ENCODE measurements around the gene CNPY1. TPM values are rescaled to one million over a fixed set of nuclear protein-coding genes. Genes with fewer than 3 reads are reported as not detected.

Gene CNPY1
- total RNA-seq, 1 experiment from 2014 or later: not detected

DNA sequence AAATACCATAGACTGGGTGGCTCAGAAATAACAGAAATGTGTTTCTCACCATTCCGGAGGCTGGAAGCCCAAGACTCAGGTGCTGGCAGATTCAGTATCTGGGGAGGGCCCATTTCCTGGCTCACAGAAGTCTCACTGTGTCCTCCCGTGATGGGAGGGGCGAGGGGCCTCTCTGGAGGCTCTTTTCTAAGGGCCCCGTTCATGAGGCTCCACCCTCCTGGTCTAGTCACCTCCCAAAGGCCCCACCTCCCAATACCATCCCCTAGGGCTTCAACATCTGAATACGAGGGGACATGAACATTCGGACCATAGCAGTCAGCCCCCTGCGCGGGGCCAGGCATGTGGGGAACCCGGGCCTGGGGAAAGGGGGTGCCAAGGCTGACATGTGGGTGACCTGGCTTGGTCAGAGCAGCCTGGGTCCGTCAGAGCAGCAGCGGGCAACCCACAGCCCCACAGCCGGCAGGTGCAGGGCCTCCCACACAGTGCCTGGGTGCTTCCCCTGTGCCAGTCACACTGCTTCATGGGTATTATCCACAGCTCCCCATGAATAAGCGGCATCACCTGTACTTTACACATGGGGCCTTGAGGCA is 13.3 kb upstream of the CNPY1 start:
- H3K4me1 ChIP-seq (ENCODE audit: low read length): no peaks in the 10 kb centered on the region
- H3K4me3 ChIP-seq (ENCODE audit: low read length): no peak overlapping the region
- no peak overlapping the region for H3K4me2 ChIP-seq (ENCODE audit: low read depth, low read length, poor library complexity, severe bottlenecking)
- H4K20me1 ChIP-seq (ENCODE audit: insufficient read depth, low read depth, low read length): no peaks in the 10 kb centered on the region
- H3K36me3 ChIP-seq (ENCODE audit: insufficient read depth, low read length): no peaks in the 10 kb centered on the region
- H2AFZ ChIP-seq (ENCODE audit: low read length): no peak overlapping the region
- H3K9me3 ChIP-seq (ENCODE audit: low read length): no peaks in the 10 kb centered on the region
- H3K27me3 ChIP-seq (ENCODE audit: low read length): no peaks in the 10 kb centered on the region
- H3K9ac ChIP-seq (ENCODE audit: low read length): no peak overlapping the region
- H3K9me2 ChIP-seq (replicated peaks; ENCODE audit: insufficient read depth, low read length): no peaks in the 10 kb centered on the region
- H3K27ac ChIP-seq (ENCODE audit: low read length): no peak overlapping the region
- no peak for DNase-seq
- no peaks in the 10 kb centered on the region for H3K79me2 ChIP-seq (ENCODE audit: low read length)

DNA sequence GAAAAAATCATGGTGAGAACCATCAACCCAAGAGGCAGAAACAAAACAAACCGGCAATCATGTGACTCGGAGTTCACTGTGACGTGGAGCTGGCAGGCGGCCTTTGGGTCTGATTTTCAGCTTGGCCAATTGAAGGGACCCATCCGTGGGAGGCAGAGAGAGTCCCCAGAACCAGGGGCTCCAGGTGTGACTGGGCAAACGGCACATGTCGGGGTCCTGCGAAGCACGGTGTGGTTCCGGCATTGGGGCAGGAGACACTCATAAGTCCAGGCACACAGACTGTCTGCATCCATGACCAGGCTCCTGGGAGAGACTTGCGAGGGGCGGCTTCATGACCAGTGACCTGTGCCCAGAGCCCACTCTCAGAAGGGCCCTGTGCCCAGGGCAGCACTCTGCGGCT is 12.6 kb upstream of the CNPY1 start:
- Histone ChIP-seq H3K27me3 (ENCODE audit: low read length) (no peaks in the 10 kb centered on the region), H3K4me1 (ENCODE audit: low read length) (no peaks in the 10 kb centered on the region), H3K4me2 (ENCODE audit: low read depth, low read length, poor library complexity, severe bottlenecking) (no peak overlapping the region), H3K27ac (ENCODE audit: low read length) (no peak overlapping the region), H2AFZ (ENCODE audit: low read length) (no peak overlapping the region), H3K79me2 (ENCODE audit: low read length) (no peaks in the 10 kb centered on the region), H3K9me3 (ENCODE audit: low read length) (no peaks in the 10 kb centered on the region), H3K9me2 (replicated peaks; ENCODE audit: insufficient read depth, low read length) (no peaks in the 10 kb centered on the region), H4K20me1 (ENCODE audit: insufficient read depth, low read depth, low read length) (no peaks in the 10 kb centered on the region), H3K36me3 (ENCODE audit: insufficient read depth, low read length) (no peaks in the 10 kb centered on the region), H3K9ac (ENCODE audit: low read length) (no peak overlapping the region), H3K4me3 (ENCODE audit: low read length) (no peak overlapping the region)
- no peak for DNase-seq

DNA sequence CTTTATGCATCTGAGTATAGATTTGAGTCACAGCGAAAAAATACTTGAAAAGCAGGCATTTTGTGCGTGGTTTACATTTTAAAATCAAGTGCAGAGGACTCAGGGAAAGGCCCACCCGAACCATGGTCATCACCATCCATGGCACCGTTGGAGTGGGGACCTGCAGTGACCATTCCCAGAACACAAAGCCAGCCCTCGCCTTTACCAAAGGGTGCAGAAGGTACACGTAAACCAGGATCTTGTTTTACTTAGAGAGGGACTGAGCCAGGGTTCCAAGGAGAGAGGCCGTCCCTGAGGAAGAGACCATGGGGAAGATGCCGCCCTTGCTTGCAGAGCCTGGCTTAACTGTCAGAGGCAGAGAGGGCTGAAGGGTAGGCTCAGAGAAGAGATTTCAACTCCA is 12.0 kb upstream of the CNPY1 start:
- no peak for DNase-seq
- H3K4me3 ChIP-seq (ENCODE audit: low read length): no peak overlapping the region
- H3K36me3 ChIP-seq (ENCODE audit: insufficient read depth, low read length): no peaks in the 10 kb centered on the region
- H3K27ac ChIP-seq (ENCODE audit: low read length): no peak overlapping the region
- no peaks in the 10 kb centered on the region for H3K79me2 ChIP-seq (ENCODE audit: low read length)
- no peaks in the 10 kb centered on the region for H3K4me1 ChIP-seq (ENCODE audit: low read length)
- H3K4me2 ChIP-seq (ENCODE audit: low read depth, low read length, poor library complexity, severe bottlenecking): no peak overlapping the region
- no peak overlapping the region for H3K9ac ChIP-seq (ENCODE audit: low read length)
- no peaks in the 10 kb centered on the region for H3K9me2 ChIP-seq (replicated peaks; ENCODE audit: insufficient read depth, low read length)
- H4K20me1 ChIP-seq (ENCODE audit: insufficient read depth, low read depth, low read length): no peaks in the 10 kb centered on the region
- H2AFZ ChIP-seq (ENCODE audit: low read length): no peak overlapping the region
- no peaks in the 10 kb centered on the region for H3K9me3 ChIP-seq (ENCODE audit: low read length)
- no peaks in the 10 kb centered on the region for H3K27me3 ChIP-seq (ENCODE audit: low read length)

- Histone ChIP-seq H3K79me2 (ENCODE audit: low read length) (no peaks in the 10 kb centered on the region), H3K9ac (ENCODE audit: low read length) (no peak overlapping the region), H3K4me3 (ENCODE audit: low read length) (no peak overlapping the region), H3K4me2 (ENCODE audit: low read depth, low read length, poor library complexity, severe bottlenecking) (no peak overlapping the region), H2AFZ (ENCODE audit: low read length) (no peak overlapping the region), H3K9me2 (replicated peaks; ENCODE audit: insufficient read depth, low read length) (no peaks in the 10 kb centered on the region), H3K9me3 (ENCODE audit: low read length) (no peaks in the 10 kb centered on the region), H3K27ac (ENCODE audit: low read length) (no peak overlapping the region), H3K4me1 (ENCODE audit: low read length) (no peaks in the 10 kb centered on the region), H4K20me1 (ENCODE audit: insufficient read depth, low read depth, low read length) (no peaks in the 10 kb centered on the region), H3K27me3 (ENCODE audit: low read length) (no peaks in the 10 kb centered on the region), H3K36me3 (ENCODE audit: insufficient read depth, low read length) (no peaks in the 10 kb centered on the region)
- DNase-seq: no peak
Measured at GRCh38 chr7:155557778-155558177, 11.4 kb upstream of the CNPY1 start.

GRCh38 chr7:155556763-155557162 is 10.4 kb upstream of the CNPY1 start:
- H3K27me3 ChIP-seq (ENCODE audit: low read length): no peaks in the 10 kb centered on the region
- H4K20me1 ChIP-seq (ENCODE audit: insufficient read depth, low read depth, low read length): no peaks in the 10 kb centered on the region
- no peak overlapping the region for H2AFZ ChIP-seq (ENCODE audit: low read length)
- no peaks in the 10 kb centered on the region for H3K4me1 ChIP-seq (ENCODE audit: low read length)
- DNase-seq: no peak
- H3K79me2 ChIP-seq (ENCODE audit: low read length): no peaks in the 10 kb centered on the region
- no peaks in the 10 kb centered on the region for H3K9me3 ChIP-seq (ENCODE audit: low read length)
- no peak overlapping the region for H3K27ac ChIP-seq (ENCODE audit: low read length)
- no peak overlapping the region for H3K4me2 ChIP-seq (ENCODE audit: low read depth, low read length, poor library complexity, severe bottlenecking)
- H3K9ac ChIP-seq (ENCODE audit: low read length): no peak overlapping the region
- H3K4me3 ChIP-seq (ENCODE audit: low read length): no peak overlapping the region
- no peaks in the 10 kb centered on the region for H3K9me2 ChIP-seq (replicated peaks; ENCODE audit: insufficient read depth, low read length)
- H3K36me3 ChIP-seq (ENCODE audit: insufficient read depth, low read length): no peaks in the 10 kb centered on the region

DNA sequence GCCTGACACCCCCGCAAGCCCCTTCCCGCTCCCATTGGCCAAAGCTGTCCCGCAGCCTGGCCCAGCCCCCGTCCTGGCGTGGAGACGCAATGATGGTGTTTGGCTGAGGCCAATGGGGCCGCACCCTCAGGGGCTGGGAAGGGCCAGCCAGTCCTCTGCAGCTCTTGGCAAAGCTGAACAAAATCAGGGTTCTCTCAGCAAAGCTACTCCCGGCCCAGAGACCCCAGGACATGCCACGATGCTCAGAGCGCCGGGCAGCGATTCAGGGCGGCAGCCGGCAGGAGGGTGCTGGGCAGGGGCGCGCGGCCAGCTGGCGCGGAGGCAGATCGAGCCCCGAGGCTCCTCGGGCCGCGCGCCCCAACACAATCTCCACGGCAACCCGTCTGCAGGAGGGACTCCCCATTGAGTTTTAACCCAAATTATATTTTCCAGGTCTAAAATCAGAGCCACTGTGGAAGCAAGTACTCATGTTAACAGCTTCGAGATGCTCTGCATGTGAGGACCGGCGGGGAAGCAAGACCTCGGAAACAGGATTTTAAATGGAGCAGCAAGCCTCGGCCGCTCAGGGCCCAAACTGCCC is 8.8 kb upstream of the CNPY1 start:
- no peaks in the 10 kb centered on the region for H3K79me2 ChIP-seq (ENCODE audit: low read length)
- H3K36me3 ChIP-seq (ENCODE audit: insufficient read depth, low read length): no peaks in the 10 kb centered on the region
- no peak overlapping the region for H3K4me2 ChIP-seq (ENCODE audit: low read depth, low read length, poor library complexity, severe bottlenecking)
- no peaks in the 10 kb centered on the region for H3K9me2 ChIP-seq (replicated peaks; ENCODE audit: insufficient read depth, low read length)
- no peaks in the 10 kb centered on the region for H4K20me1 ChIP-seq (ENCODE audit: insufficient read depth, low read depth, low read length)
- H3K9ac ChIP-seq (ENCODE audit: low read length): no peak overlapping the region
- no peak for DNase-seq
- H3K4me3 ChIP-seq (ENCODE audit: low read length): no peak overlapping the region
- no peak overlapping the region for H2AFZ ChIP-seq (ENCODE audit: low read length)
- no peak overlapping the region for H3K27ac ChIP-seq (ENCODE audit: low read length)
- H3K27me3 ChIP-seq (ENCODE audit: low read length): no peaks in the 10 kb centered on the region
- no peaks in the 10 kb centered on the region for H3K4me1 ChIP-seq (ENCODE audit: low read length)
- no peaks in the 10 kb centered on the region for H3K9me3 ChIP-seq (ENCODE audit: low read length)

GRCh38 chr7:155553871-155554270 is 7.5 kb upstream of the CNPY1 start:
- H3K4me3 ChIP-seq (ENCODE audit: low read length): no peak overlapping the region
- no peak overlapping the region for H3K27ac ChIP-seq (ENCODE audit: low read length)
- no peak overlapping the region for H3K9ac ChIP-seq (ENCODE audit: low read length)

GRCh38 chr7:155551785-155552611 is 5.6 kb upstream of the CNPY1 start:
- H3K9me2 ChIP-seq (replicated peaks; ENCODE audit: insufficient read depth, low read length): no peaks in the 10 kb centered on the region
- no peak overlapping the region for H3K27ac ChIP-seq (ENCODE audit: low read length)
- no peak overlapping the region for H3K4me2 ChIP-seq (ENCODE audit: low read depth, low read length, poor library complexity, severe bottlenecking)
- H3K9ac ChIP-seq (ENCODE audit: low read length): no peak overlapping the region
- no peaks in the 10 kb centered on the region for H3K79me2 ChIP-seq (ENCODE audit: low read length)
- no peak overlapping the region for H2AFZ ChIP-seq (ENCODE audit: low read length)
- no peaks in the 10 kb centered on the region for H3K9me3 ChIP-seq (ENCODE audit: low read length)
- DNase-seq: no peak
- no peaks in the 10 kb centered on the region for H3K27me3 ChIP-seq (ENCODE audit: low read length)
- no peaks in the 10 kb centered on the region for H3K36me3 ChIP-seq (ENCODE audit: insufficient read depth, low read length)
- no peaks in the 10 kb centered on the region for H3K4me1 ChIP-seq (ENCODE audit: low read length)
- no peak overlapping the region for H3K4me3 ChIP-seq (ENCODE audit: low read length)
- H4K20me1 ChIP-seq (ENCODE audit: insufficient read depth, low read depth, low read length): no peaks in the 10 kb centered on the region

More at GRCh38 chr7:155553871-155554270, 7.5 kb upstream of the CNPY1 start:
- Histone ChIP-seq H3K79me2 (ENCODE audit: low read length) (no peaks in the 10 kb centered on the region), H3K9me2 (replicated peaks; ENCODE audit: insufficient read depth, low read length) (no peaks in the 10 kb centered on the region), H3K9me3 (ENCODE audit: low read length) (no peaks in the 10 kb centered on the region), H4K20me1 (ENCODE audit: insufficient read depth, low read depth, low read length) (no peaks in the 10 kb centered on the region), H3K27me3 (ENCODE audit: low read length) (no peaks in the 10 kb centered on the region), H3K4me1 (ENCODE audit: low read length) (no peaks in the 10 kb centered on the region), H3K36me3 (ENCODE audit: insufficient read depth, low read length) (no peaks in the 10 kb centered on the region), H2AFZ (ENCODE audit: low read length) (no peak overlapping the region), H3K4me2 (ENCODE audit: low read depth, low read length, poor library complexity, severe bottlenecking) (no peak overlapping the region)
- no peak for DNase-seq
